ENCODE data around the gene LRRN1. TPM values are rescaled to one million over a fixed set of nuclear protein-coding genes. Genes with fewer than 3 reads are reported as not detected.
A peak's percentile ranks its signal among the peaks of the same experiment; 100 is the strongest.
"Not testable (repeated sequence)": the region's sequence is repeated elsewhere in the genome, so short reads cannot be mapped to it uniquely, and the experiment has no call there.

LRRN1 gene
- total and polyA plus RNA-seq, 4 donors: 0.45 to 7.1 (median 2.3) TPM

DNA sequence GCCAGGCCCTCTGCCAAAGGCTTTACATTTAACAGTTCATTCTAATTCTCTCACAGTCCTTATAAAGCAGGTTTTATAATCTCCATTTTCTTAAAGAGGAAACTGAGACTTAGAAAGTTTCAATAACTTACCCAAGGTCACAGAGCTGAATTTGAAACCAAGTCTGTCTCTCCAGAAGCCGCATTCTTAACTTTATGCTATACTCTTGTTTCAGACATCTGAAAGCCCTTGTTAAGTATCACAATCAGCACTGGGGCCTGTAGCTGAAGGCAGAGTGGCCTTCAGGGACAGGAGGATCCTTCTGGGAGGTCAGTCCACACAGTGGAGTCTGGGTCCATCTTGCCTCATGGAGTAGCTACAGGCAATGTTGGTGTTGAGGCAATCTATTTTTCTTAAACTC lies 27.9 kb downstream of the LRRN1 start:
- TF ChIP-seq, protein P1, sequence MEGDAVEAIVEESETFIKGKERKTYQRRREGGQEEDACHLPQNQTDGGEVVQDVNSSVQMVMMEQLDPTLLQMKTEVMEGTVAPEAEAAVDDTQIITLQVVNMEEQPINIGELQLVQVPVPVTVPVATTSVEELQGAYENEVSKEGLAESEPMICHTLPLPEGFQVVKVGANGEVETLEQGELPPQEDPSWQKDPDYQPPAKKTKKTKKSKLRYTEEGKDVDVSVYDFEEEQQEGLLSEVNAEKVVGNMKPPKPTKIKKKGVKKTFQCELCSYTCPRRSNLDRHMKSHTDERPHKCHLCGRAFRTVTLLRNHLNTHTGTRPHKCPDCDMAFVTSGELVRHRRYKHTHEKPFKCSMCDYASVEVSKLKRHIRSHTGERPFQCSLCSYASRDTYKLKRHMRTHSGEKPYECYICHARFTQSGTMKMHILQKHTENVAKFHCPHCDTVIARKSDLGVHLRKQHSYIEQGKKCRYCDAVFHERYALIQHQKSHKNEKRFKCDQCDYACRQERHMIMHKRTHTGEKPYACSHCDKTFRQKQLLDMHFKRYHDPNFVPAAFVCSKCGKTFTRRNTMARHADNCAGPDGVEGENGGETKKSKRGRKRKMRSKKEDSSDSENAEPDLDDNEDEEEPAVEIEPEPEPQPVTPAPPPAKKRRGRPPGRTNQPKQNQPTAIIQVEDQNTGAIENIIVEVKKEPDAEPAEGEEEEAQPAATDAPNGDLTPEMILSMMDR (IDR thresholded peaks at IDR 0.05; ENCODE audit: control extremely low read depth, extremely low read depth): no peak
- Histone ChIP-seq H3K36me3 (ENCODE audit: control insufficient read depth in 4 of 4, insufficient read depth in 4 of 4, low read length in 4 of 4) (peaks cover 0 to 3% (median 0%) of the 10 kb centered on the region in 4 donors), H3K9ac (ENCODE audit: insufficient read depth in 1 of 2, low read length in 2 of 2) (no peak overlapping the region), H3K9me3 (ENCODE audit: control insufficient read depth in 4 of 4, insufficient read depth in 3 of 4, low read length in 3 of 4) (peaks cover 0 to 2% (median under 1%) of the 10 kb centered on the region in 4 donors), H3K4me1 (ENCODE audit: control insufficient read depth in 5 of 5, insufficient read depth in 5 of 5, low read length in 5 of 5) (no peaks in the 10 kb centered on the region), H3K4me3 (no peak overlapping the region), H3K27me3 (ENCODE audit: control insufficient read depth in 3 of 3, insufficient read depth in 3 of 3, low read length in 2 of 3) (no peaks in the 10 kb centered on the region), H3K27ac (ENCODE audit: low read depth in 1 of 2, low read length in 1 of 2) (no peak overlapping the region)
- ATAC-seq (ENCODE audit: insufficient read depth, low FRiP score) (no peak), DNase-seq (no peak)
- 95 to 96% methylated on average over 1 of the region's 1 CpG for WGBS, 2 donors

DNA sequence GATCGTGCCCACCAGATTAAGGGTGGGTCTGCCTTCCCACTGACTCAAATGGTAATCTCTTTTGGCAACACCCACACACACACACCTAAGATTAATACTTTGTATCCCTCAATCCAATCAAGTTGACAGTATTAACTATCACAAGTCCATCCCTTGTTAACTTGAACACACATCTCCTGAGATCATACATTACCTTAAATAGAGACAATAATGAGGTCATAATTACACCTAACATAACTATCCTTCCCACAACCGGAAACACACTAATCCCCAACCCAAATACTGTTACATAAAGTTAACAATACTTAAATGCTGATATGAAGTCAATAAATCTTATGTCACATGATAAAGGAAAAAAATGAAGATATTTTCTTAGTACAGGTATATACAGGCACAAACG lies 29.2 kb downstream of the LRRN1 start:
- 82 to 85% methylated on average over 3 of the region's 3 CpGs for WGBS, 2 donors

DNA sequence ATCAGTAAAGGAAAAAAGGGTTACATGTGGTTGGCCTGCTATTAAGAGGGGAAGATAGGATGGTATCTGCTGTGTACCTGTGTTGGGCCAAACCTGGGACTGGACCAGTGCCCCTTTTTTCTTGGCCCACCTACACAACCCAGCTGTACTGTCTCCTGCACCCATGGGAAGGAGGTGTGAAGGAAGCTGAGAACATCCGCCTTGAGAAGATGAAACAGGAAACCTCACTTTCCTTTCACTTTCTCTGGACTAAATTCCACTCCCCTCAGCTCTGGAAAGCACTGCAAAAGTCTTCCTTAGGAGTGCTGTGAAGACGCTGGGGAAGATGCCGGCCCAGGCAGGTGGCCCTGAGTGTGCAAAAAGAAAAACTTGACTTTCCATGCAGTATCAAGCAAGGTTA lies 37.6 kb downstream of the LRRN1 start:
- no peak overlapping the region for H3K4me3 ChIP-seq
- H3K36me3 ChIP-seq (ENCODE audit: control insufficient read depth in 4 of 4, insufficient read depth in 4 of 4, low read length in 4 of 4): no peaks in the 10 kb centered on the region
- H3K4me1 ChIP-seq (ENCODE audit: control insufficient read depth in 5 of 5, insufficient read depth in 5 of 5, low read length in 5 of 5): peaks cover 0 to 3% (median 0%) of the 10 kb centered on the region in 5 donors
- H3K9me3 ChIP-seq (ENCODE audit: control insufficient read depth in 4 of 4, insufficient read depth in 3 of 4, low read length in 3 of 4): peaks cover 0 to 14% (median 8%) of the 10 kb centered on the region in 4 donors
- no peak overlapping the region for H3K9ac ChIP-seq (ENCODE audit: insufficient read depth in 1 of 2, low read length in 2 of 2)
- TF ChIP-seq, protein P1 (IDR thresholded peaks at IDR 0.05; ENCODE audit: control extremely low read depth, extremely low read depth): no peak
- DNase-seq (no peak), ATAC-seq (ENCODE audit: insufficient read depth, low FRiP score) (no peak)
- 73 to 81% methylated on average over 3 of the region's 3 CpGs for WGBS, 2 donors
- no peak overlapping the region for H3K27ac ChIP-seq (ENCODE audit: low read depth in 1 of 2, low read length in 1 of 2)
- H3K27me3 ChIP-seq (ENCODE audit: control insufficient read depth in 3 of 3, insufficient read depth in 3 of 3, low read length in 2 of 3): no peaks in the 10 kb centered on the region

More for the DNA sequence above, 29.2 kb downstream of the LRRN1 start:
- not testable (repeated sequence) for ATAC-seq (ENCODE audit: insufficient read depth, low FRiP score); H3K36me3 ChIP-seq (ENCODE audit: control insufficient read depth in 4 of 4, insufficient read depth in 4 of 4, low read length in 4 of 4); H3K4me1 ChIP-seq (ENCODE audit: control insufficient read depth in 5 of 5, insufficient read depth in 5 of 5, low read length in 5 of 5); H3K27me3 ChIP-seq (ENCODE audit: control insufficient read depth in 3 of 3, insufficient read depth in 3 of 3, low read length in 2 of 3); H3K27ac ChIP-seq (ENCODE audit: low read depth in 1 of 2, low read length in 1 of 2); DNase-seq; H3K4me3 ChIP-seq; H3K9ac ChIP-seq (ENCODE audit: insufficient read depth in 1 of 2, low read length in 2 of 2)
- peaks cover 0 to 11% (median 7%) of the 10 kb centered on the region in 4 donors for H3K9me3 ChIP-seq (ENCODE audit: control insufficient read depth in 4 of 4, insufficient read depth in 3 of 4, low read length in 3 of 4)

DNA sequence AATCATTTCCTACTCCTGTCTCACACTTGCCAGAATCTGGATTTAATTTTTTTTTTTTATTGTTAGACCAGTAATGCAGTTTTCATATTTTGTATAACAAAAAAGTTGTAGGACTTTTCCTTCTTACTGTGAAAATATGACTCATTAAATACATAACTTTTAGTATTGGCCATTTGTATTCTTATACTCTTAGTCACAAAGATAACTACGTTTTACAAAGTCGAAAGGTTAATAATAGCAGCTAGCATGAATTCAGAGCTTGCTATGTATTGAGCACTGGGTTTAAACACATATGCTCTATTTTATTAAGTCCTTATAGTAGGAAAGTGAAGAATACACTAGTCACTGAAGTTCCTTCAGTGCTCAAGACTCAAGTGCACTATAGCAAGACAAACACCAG lies 43.1 kb downstream of the LRRN1 start:
- 70 to 82% methylated on average over 2 of the region's 2 CpGs for WGBS, 2 donors
- peak in 1 of 3 donors; percentile 6 for DNase-seq
- Histone ChIP-seq H3K4me1 (ENCODE audit: control insufficient read depth in 5 of 5, insufficient read depth in 5 of 5, low read length in 5 of 5) (no peaks in the 10 kb centered on the region), H3K36me3 (ENCODE audit: control insufficient read depth in 4 of 4, insufficient read depth in 4 of 4, low read length in 4 of 4) (peaks cover 0 to 2% (median 0%) of the 10 kb centered on the region in 4 donors), H3K9ac (ENCODE audit: insufficient read depth in 1 of 2, low read length in 2 of 2) (no peak overlapping the region), H3K4me3 (no peak overlapping the region), H3K27ac (ENCODE audit: low read depth in 1 of 2, low read length in 1 of 2) (no peak overlapping the region), H3K9me3 (ENCODE audit: control insufficient read depth in 4 of 4, insufficient read depth in 3 of 4, low read length in 3 of 4) (peaks cover 0 to 2% (median 0%) of the 10 kb centered on the region in 4 donors), H3K27me3 (ENCODE audit: control insufficient read depth in 3 of 3, insufficient read depth in 3 of 3, low read length in 2 of 3) (no peaks in the 10 kb centered on the region)
- ATAC-seq (ENCODE audit: insufficient read depth, low FRiP score): no peak
- TF ChIP-seq, protein P1 (IDR thresholded peaks at IDR 0.05; ENCODE audit: control extremely low read depth, extremely low read depth): no peak

Measured in lung (tissue), 12 donors.